A673 (cell line): Measurements from ENCODE around the gene MICAL2. TPM values are rescaled to one million over a fixed set of nuclear protein-coding genes. Genes with fewer than 3 reads are reported as not detected.

Source experiments
- BruUV-seq: library from RNA; stranded (reverse); fragments of 400-500 nt; replicated peaks from 2 replicates; lab custom pipeline; 2021; lab: Mats Ljungman, UMichigan
- CTCF ChIA-PET: fragments of 300-600 bp; sonication (Branson Sonifier 250); formaldehyde crosslinking; loops from one replicate; lab custom pipeline; 2022; ENCODE audit warnings: antibody characterized with exemption; lab: Charles Lee
- POLR2A ChIA-PET: fragments of 300-600 bp; sonication (Branson Sonifier 250); formaldehyde crosslinking; loops from one replicate; lab custom pipeline; 2022; ENCODE audit warnings: antibody characterized with exemption; ENCODE audit not compliant: low non-redundant PET; lab: Charles Lee
- DNase-seq: peaks from one replicate; pipeline ENCODE4 v3.0.0-alpha.2; 2015; ENCODE audit warnings: low spot score
- H3K27ac ChIP-seq: fragments of 200-600 bp; sonication (generic); 2 replicates; pipeline ENCODE4 v1.5.1; 2016; ENCODE audit warnings: mixed run types, low read depth, mild to moderate bottlenecking, mixed read lengths, antibody characterized with exemption, low read length; ENCODE audit not compliant: poor library complexity, severe bottlenecking
- H3K27me3 ChIP-seq: fragments of 200-600 bp; sonication (generic); replicated peaks from 2 replicates; pipeline ENCODE4 v1.6.1; 2017; ENCODE audit warnings: mixed run types, low read depth, mild to moderate bottlenecking, mixed read lengths, antibody characterized with exemption, low read length; ENCODE audit not compliant: insufficient read depth, poor library complexity
- H3K36me3 ChIP-seq: fragments of 200-600 bp; sonication (generic); 2 replicates; pipeline ENCODE4 v1.6.1; 2016; ENCODE audit warnings: mixed run types, mild to moderate bottlenecking, mixed read lengths, antibody characterized with exemption, low read length; ENCODE audit not compliant: insufficient read depth, poor library complexity, severe bottlenecking
- H3K4me1 ChIP-seq: fragments of 200-600 bp; sonication (generic); 2 replicates; pipeline ENCODE4 v1.6.1; 2017; ENCODE audit warnings: mixed run types, mild to moderate bottlenecking, mixed read lengths, antibody characterized with exemption, low read length; ENCODE audit not compliant: insufficient read depth, poor library complexity, severe bottlenecking
- H3K4me3 ChIP-seq: fragments of 200-600 bp; sonication (generic); 2 replicates; pipeline ENCODE4 v1.5.1; 2016; ENCODE audit warnings: low read depth, mixed run types, mild to moderate bottlenecking, mixed read lengths, low read length; ENCODE audit not compliant: poor library complexity, severe bottlenecking
- H3K9me3 ChIP-seq: fragments of 200-600 bp; sonication (generic); 2 replicates; pipeline ENCODE4 v1.6.1; 2016; ENCODE audit warnings: mixed run types, low read depth, mild to moderate bottlenecking, mixed read lengths, antibody characterized with exemption, low read length; ENCODE audit not compliant: poor library complexity, severe bottlenecking
- EZH2 ChIP-seq: fragments of 200-600 bp; sonication (generic); IDR thresholded peaks from 2 replicates; pipeline ENCODE4 v1.6.1; 2017; ENCODE audit warnings: borderline replicate concordance, low read depth, mild to moderate bottlenecking, mixed read lengths, antibody characterized with exemption, low read length; ENCODE audit not compliant: poor library complexity, severe bottlenecking
- intact Hi-C: fragments of 100-400 bp; cut with micrococcal nuclease; formaldehyde crosslinking; loops from one replicate; pipeline ENCODE4 v1.10.0; 2022; ENCODE audit not compliant: unreplicated experiment
- total RNA-seq: library from RNA; stranded (reverse); gene quantifications from 2 replicates; pipeline ENCODE4 v1.2.3, GENCODE V29; 2021
- TF ChIP-seq, protein P1 (sequence below): fragments of 300-800, 200-600 bp; sonication (generic); conservative IDR thresholded peaks from 2 replicates; pipeline ENCODE4 v1.5.1; 2017; ENCODE audit warnings: low read depth, mild to moderate bottlenecking, antibody characterized with exemption, low read length, moderate library complexity, mixed read lengths

MICAL2 gene
- total RNA-seq, 1 experiment from 2014 or later, result 1.1 TPM

- no peaks in the 10 kb centered on the region for H3K36me3 ChIP-seq
- H3K4me3 ChIP-seq, result no peak overlapping the region
- intact Hi-C loops, result no loop called here
- H3K27me3 ChIP-seq, result no peaks in the 10 kb centered on the region
- no peak overlapping the region for H3K27ac ChIP-seq
- ChIA-PET CTCF (no interaction called here), POLR2A (no interaction called here)
- BruUV-seq, result no TSS peak
- no peaks in the 10 kb centered on the region for H3K4me1 ChIP-seq
- TF ChIP-seq, protein P1, sequence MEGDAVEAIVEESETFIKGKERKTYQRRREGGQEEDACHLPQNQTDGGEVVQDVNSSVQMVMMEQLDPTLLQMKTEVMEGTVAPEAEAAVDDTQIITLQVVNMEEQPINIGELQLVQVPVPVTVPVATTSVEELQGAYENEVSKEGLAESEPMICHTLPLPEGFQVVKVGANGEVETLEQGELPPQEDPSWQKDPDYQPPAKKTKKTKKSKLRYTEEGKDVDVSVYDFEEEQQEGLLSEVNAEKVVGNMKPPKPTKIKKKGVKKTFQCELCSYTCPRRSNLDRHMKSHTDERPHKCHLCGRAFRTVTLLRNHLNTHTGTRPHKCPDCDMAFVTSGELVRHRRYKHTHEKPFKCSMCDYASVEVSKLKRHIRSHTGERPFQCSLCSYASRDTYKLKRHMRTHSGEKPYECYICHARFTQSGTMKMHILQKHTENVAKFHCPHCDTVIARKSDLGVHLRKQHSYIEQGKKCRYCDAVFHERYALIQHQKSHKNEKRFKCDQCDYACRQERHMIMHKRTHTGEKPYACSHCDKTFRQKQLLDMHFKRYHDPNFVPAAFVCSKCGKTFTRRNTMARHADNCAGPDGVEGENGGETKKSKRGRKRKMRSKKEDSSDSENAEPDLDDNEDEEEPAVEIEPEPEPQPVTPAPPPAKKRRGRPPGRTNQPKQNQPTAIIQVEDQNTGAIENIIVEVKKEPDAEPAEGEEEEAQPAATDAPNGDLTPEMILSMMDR, result no peak
- TF ChIP-seq EZH2, result no peak
- no peak for DNase-seq
- no peaks in the 10 kb centered on the region for H3K9me3 ChIP-seq
Observed at GRCh38 chr11:12125609-12126149, 15.3 kb downstream of the MICAL2 start.

GRCh38 chr11:12126344-12127019 is 16.1 kb downstream of the MICAL2 start:
- ChIA-PET POLR2A (no interaction called here), CTCF (no interaction called here)
- no peaks in the 10 kb centered on the region for H3K36me3 ChIP-seq
- no peak for DNase-seq
- TF ChIP-seq, protein P1, result no peak
- no peak for TF ChIP-seq EZH2
- H3K27me3 ChIP-seq, result no peaks in the 10 kb centered on the region
- H3K4me3 ChIP-seq, result no peak overlapping the region
- intact Hi-C loops, result no loop called here
- H3K9me3 ChIP-seq, result no peaks in the 10 kb centered on the region
- no peaks in the 10 kb centered on the region for H3K4me1 ChIP-seq
- H3K27ac ChIP-seq, result no peak overlapping the region
- BruUV-seq, result no TSS peak

GRCh38 chr11:12127206-12127898 is 17.0 kb downstream of the MICAL2 start:
- H3K27me3 ChIP-seq, result no peaks in the 10 kb centered on the region
- no peak overlapping the region for H3K4me3 ChIP-seq
- intact Hi-C loops, result no loop called here
- DNase-seq, result no peak
- H3K9me3 ChIP-seq, result no peaks in the 10 kb centered on the region
- CTCF ChIA-PET, result no interaction called here
- TF ChIP-seq, protein P1, result no peak
- TF ChIP-seq EZH2, result no peak
- POLR2A ChIA-PET, result no interaction called here
- BruUV-seq, result no TSS peak
- no peak overlapping the region for H3K27ac ChIP-seq
- H3K36me3 ChIP-seq, result no peaks in the 10 kb centered on the region
- no peaks in the 10 kb centered on the region for H3K4me1 ChIP-seq
